Smooth muscle cell (in vitro differentiated cells): Measurements from ENCODE around the gene NEDD4L. TPM values are rescaled to one million over a fixed set of nuclear protein-coding genes. Genes with fewer than 3 reads are reported as not detected.

Source experiments
- DNase-seq: peaks from one replicate; lab custom pipeline; 2025; ENCODE audit not compliant: unreplicated experiment; lab: John Stamatoyannopoulos, UW
- H2AFZ ChIP-seq: fragments of 200-600 bp; sonication (generic); 2 replicates; pipeline ENCODE4 v1.6.0; 2016; ENCODE audit warnings: antibody characterized with exemption, low read depth, mild to moderate bottlenecking
- H3F3A ChIP-seq: fragments of 200-600 bp; sonication (generic); 2 replicates; pipeline ENCODE4 v1.6.0; 2017; ENCODE audit warnings: antibody characterized with exemption, low read depth
- H3K27ac ChIP-seq: fragments of 200-600 bp; sonication (generic); 2 replicates; pipeline ENCODE4 v1.5.1; 2016; ENCODE audit warnings: low read depth, mild to moderate bottlenecking
- H3K27me3 ChIP-seq: fragments of 200-600 bp; sonication (generic); 2 replicates; pipeline ENCODE4 v1.6.1; 2016; ENCODE audit warnings: low read depth, mild to moderate bottlenecking
- H3K36me3 ChIP-seq: fragments of 200-600 bp; sonication (generic); 2 replicates; pipeline ENCODE4 v1.5.1; 2016; ENCODE audit warnings: low read depth
- H3K4me1 ChIP-seq: fragments of 200-600 bp; sonication (generic); 2 replicates; pipeline ENCODE4 v1.5.1; 2016; ENCODE audit warnings: low read depth
- H3K4me2 ChIP-seq: fragments of 200-600 bp; sonication (generic); 2 replicates; pipeline ENCODE4 v1.6.0; 2016; ENCODE audit warnings: mild to moderate bottlenecking
- H3K4me3 ChIP-seq: fragments of 200-600 bp; sonication (generic); 2 replicates; pipeline ENCODE4 v1.5.1; 2016; ENCODE audit warnings: mild to moderate bottlenecking
- H3K79me2 ChIP-seq: fragments of 200-600 bp; sonication (generic); 2 replicates; pipeline ENCODE4 v1.6.0; 2016; ENCODE audit warnings: low read depth, mild to moderate bottlenecking
- H3K9ac ChIP-seq: fragments of 200-600 bp; sonication (generic); 2 replicates; pipeline ENCODE4 v1.6.0; 2016; ENCODE audit warnings: low read depth
- H3K9me3 ChIP-seq: fragments of 200-600 bp; sonication (generic); replicated peaks from 2 replicates; pipeline ENCODE4 v1.5.1; 2016; ENCODE audit warnings: low read depth
- H4K20me1 ChIP-seq: fragments of 200-600 bp; sonication (generic); 2 replicates; pipeline ENCODE4 v1.6.0; 2016; ENCODE audit warnings: low read depth
- CTCF ChIP-seq: fragments of 200-600 bp; sonication (generic); IDR thresholded peaks from 2 replicates; pipeline ENCODE4 v1.5.1; 2017; ENCODE audit warnings: borderline replicate concordance, mild to moderate bottlenecking, antibody characterized with exemption; ENCODE audit not compliant: insufficient read depth, poor library complexity, severe bottlenecking
- WGBS: methylation state at CpG from one replicate; pipeline ENCODE4 v1.1.7; 2016; ENCODE audit warnings: low lambda C conversion rate; 5-methylcytosine and 5-hydroxymethylcytosine counted together
- polyA plus RNA-seq: library from polyadenylated mRNA; unstranded; fragments of >200 nt; fragmentation: Nextera tagmentation; extraction: Ambion mirVana; gene quantifications from 2 replicates; pipeline ENCODE4 v1.2.1, GENCODE V29; 2016
- total RNA-seq: library from RNA; depleted of rRNA; stranded (reverse); fragments of >200 nt; gene quantifications from 2 replicates; pipeline ENCODE4 v1.2.3, GENCODE V29; 2014

Gene NEDD4L
- total and polyA plus RNA-seq, 2 experiments from 2014 or later, result 8.7 to 41.3 TPM

GRCh38 chr18:58065956-58066355, 21.9 kb downstream of the NEDD4L start:
- no peaks in the 10 kb centered on the region for H3F3A ChIP-seq
- no peaks in the 10 kb centered on the region for H4K20me1 ChIP-seq
- DNase-seq, result no peak
- no peaks in the 10 kb centered on the region for H3K79me2 ChIP-seq
- no peaks in the 10 kb centered on the region for H3K27me3 ChIP-seq
- H3K4me3 ChIP-seq, result no peak overlapping the region
- H3K36me3 ChIP-seq, result no peaks in the 10 kb centered on the region
- H3K4me2 ChIP-seq, result no peak overlapping the region
- 97% methylated on average over 3 of the region's 3 CpGs for WGBS
- no peak overlapping the region for H3K9ac ChIP-seq
- H3K4me1 ChIP-seq, result peaks cover 9% of the 10 kb centered on the region
- H3K9me3 ChIP-seq, result no peaks in the 10 kb centered on the region
- H3K27ac ChIP-seq, result no peak overlapping the region
- no peak overlapping the region for H2AFZ ChIP-seq
- TF ChIP-seq CTCF, result no peak

GRCh38 chr18:58067601-58068000, 23.6 kb downstream of the NEDD4L start:
- H3K9me3 ChIP-seq, result no peaks in the 10 kb centered on the region
- WGBS, result 94% methylated on average over 2 of the region's 2 CpGs

GRCh38 chr18:58069099-58069498, 25.1 kb downstream of the NEDD4L start:
- H3K4me1 ChIP-seq, result peaks cover 9% of the 10 kb centered on the region
- H3K9ac ChIP-seq, result no peak overlapping the region
- no peaks in the 10 kb centered on the region for H3K79me2 ChIP-seq
- no peaks in the 10 kb centered on the region for H4K20me1 ChIP-seq
- H3K36me3 ChIP-seq, result no peaks in the 10 kb centered on the region
- no peak overlapping the region for H3K27ac ChIP-seq
- H3K9me3 ChIP-seq, result no peaks in the 10 kb centered on the region
- no peak overlapping the region for H3K4me3 ChIP-seq
- no peaks in the 10 kb centered on the region for H3F3A ChIP-seq
- H3K4me2 ChIP-seq, result no peak overlapping the region
- no peak for DNase-seq
- no peak for TF ChIP-seq CTCF
- no peaks in the 10 kb centered on the region for H3K27me3 ChIP-seq
- no peak overlapping the region for H2AFZ ChIP-seq

More at GRCh38 chr18:58067601-58068000, 23.6 kb downstream of the NEDD4L start:
- H3K4me3 ChIP-seq, result no peak overlapping the region
- H4K20me1 ChIP-seq, result no peaks in the 10 kb centered on the region
- TF ChIP-seq CTCF, result no peak
- no peak overlapping the region for H3K9ac ChIP-seq
- no peaks in the 10 kb centered on the region for H3K27me3 ChIP-seq
- no peaks in the 10 kb centered on the region for H3K79me2 ChIP-seq
- H3K27ac ChIP-seq, result no peak overlapping the region
- no peak overlapping the region for H3K4me2 ChIP-seq
- no peak overlapping the region for H2AFZ ChIP-seq
- no peaks in the 10 kb centered on the region for H3F3A ChIP-seq
- peaks cover 9% of the 10 kb centered on the region for H3K4me1 ChIP-seq
- no peaks in the 10 kb centered on the region for H3K36me3 ChIP-seq
- no peak for DNase-seq

GRCh38 chr18:58069721-58070292, 25.8 kb downstream of the NEDD4L start:
- Histone ChIP-seq H3K27me3 (no peaks in the 10 kb centered on the region), H3K27ac (no peak overlapping the region), H3K36me3 (no peaks in the 10 kb centered on the region), H3K9ac (no peak overlapping the region), H3K4me1 (peaks cover 9% of the 10 kb centered on the region), H4K20me1 (no peaks in the 10 kb centered on the region), H3F3A (no peaks in the 10 kb centered on the region), H3K4me2 (no peak overlapping the region), H3K79me2 (no peaks in the 10 kb centered on the region), H2AFZ (no peak overlapping the region), H3K4me3 (no peak overlapping the region), H3K9me3 (no peaks in the 10 kb centered on the region)
- DNase-seq, result no peak
- TF ChIP-seq CTCF, result no peak
- 83% methylated on average over 3 of the region's 3 CpGs for WGBS
